Ramos (cell line): ENCODE results near the gene ZPBP2.
"Not testable (repeated sequence)": the region's sequence is repeated elsewhere in the genome, so short reads cannot be mapped to it uniquely, and the experiment has no call there.

Experiments used
- in situ Hi-C: fragments of 300-500 bp; cut with MboI; formaldehyde crosslinking; loops from one replicate; pipeline ENCODE4 v1.14.3; 2022; ENCODE audit warnings: low sequenced_read_pairs; ENCODE audit not compliant: unreplicated experiment

The ZPBP2 gene

DNA sequence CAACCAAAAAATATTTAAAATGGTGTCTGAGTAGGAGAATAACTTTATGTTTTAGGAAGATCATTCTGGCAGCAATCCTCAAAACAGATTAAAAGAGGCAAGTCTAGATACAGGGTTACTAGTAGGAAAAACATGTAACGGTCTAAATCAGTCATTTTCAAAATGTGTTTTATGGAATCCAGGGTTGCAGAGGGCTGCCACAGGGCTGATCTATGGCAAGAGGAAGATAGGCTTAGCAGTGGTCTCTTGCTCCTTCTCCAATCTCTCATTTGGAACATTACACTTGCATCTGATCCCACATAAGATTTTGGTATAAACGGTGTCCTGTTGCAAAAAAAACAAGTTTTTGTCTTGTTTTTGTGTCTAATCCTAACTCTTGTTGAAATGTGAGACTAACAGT, 13.1 kb upstream of the ZPBP2 start:
- in situ Hi-C loops: no loop called here

DNA sequence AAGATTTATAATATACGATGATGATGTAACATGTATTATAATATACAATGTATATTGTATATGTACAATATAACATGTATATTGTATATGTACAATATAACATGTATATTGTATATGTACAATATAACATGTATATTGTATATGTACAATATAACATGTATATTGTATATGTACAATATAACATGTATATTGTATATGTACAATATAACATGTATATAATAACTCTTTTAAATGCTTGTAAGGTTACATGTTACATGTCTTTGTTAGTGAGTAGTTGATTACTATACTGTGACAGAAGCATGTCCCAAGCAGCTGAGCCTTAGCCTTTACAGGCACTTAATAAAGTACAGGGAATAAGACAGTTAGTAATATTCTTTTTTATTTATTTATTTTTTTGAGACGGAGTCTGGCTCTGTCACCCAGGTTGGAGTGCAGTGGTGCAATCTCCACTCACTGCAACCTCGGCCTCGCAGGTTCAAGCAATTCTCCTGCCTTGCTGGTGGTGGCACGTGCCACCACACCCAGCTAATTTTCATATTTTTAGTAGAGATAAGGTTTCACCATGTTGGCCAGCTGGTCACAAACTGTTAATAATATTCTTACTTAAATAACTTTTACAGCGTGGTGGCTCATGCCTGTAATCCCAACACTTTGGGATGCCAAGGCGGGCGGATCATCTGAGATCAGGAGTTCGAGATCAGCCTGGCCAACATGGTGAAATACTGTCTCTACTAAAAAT, 11.9 kb upstream of the ZPBP2 start:
- in situ Hi-C loops: not testable (repeated sequence)

DNA sequence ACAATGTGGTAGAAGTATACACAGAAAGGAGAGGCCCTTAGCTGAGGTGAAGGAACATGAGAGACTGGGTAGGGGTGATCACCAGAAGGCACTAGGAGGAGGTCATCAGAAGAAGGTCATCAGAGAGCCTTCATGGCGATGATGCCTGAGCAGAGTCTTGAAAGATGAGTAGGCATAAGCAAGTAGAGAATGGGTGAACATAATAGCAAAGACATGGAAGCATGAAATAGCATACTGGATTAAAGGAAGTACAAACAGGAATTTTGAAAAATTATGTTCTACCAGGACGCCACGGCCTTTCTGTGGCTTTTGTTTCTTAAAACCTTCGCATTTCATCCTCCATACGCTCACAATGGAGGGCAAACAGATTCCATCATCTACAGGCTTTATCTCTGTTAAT, 6.8 kb upstream of the ZPBP2 start:
- in situ Hi-C loops: loop anchor here (10.0 kb wide), 1 partner anchor 106 kb away; no protein-coding TSS in a partner anchor

DNA sequence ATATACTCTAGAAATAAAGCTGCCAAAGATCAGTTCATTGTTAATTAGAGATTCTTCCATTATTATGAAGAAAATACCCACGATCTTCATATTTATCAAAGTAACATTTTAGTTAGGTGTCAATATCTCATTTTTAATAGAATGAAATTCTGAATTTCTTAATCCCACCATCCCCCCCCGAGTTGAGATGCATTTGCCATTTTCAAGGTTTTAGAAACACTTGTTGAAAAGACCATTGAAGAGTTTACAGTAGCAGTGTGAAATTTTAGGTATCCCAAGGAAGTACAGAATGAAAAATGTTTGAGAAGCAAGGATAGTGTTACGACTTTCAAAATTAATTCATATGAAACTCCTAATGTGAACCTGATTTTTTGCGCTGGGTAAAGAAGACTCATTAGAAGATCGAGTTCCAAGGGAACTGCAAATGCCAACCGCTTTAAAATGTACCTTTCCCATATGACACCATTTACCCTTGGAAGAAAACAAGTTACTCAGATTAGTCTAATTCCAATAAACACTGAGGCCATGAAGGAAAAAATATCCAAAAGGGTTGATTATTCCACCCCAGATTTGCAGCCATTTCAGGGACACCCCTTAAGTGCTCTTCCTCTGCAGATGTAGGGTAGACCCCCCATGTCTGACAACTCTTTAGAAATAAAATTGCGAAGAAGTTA, 4.6 kb upstream of the ZPBP2 start:
- in situ Hi-C loops: loop anchor here (10.0 kb wide), 1 partner anchor 109 kb away; no protein-coding TSS in a partner anchor

DNA sequence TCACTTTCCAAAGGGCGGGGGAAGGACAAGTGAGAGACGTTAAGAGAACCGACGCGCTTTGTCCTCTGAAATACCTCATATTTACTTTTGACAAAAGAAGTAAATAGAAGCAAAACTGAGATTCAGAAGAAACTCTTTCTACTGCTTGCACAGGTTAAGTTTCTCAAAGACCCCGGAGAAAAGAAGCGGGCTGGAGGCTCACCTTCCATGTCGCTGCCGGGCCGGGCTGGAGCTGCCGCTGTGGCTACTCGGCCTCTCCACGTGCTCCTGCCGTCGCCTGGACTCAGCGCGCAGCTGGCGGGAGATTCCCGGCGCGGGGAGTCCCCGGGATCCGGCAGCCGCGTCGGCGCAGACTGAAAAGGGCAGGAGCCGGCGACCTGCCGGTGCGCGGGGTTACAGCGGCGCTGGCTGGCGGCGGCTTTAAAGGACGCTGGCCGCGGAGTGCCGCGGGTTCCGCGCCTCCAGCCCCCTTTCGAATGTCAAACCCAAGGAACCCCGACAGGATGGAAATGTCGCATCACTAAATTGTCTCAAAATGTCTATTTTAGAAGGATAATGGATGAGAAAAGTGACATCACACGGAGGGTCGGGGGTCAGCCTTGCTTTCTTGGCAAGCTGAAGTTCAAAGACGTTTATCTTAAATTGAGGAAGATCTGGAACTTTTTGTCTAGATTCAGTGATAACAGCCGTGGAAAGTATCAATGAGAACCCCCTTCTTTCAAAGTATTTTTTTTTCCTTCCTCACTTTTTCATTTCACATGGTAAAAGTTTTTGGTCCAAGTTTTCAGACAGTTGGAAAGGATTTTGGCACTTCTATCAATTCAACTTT, 3.9 kb upstream of the ZPBP2 start, which contains the start of gene IKZF3:
Gene IKZF3 (minus strand): TSS at position 395 of the 829 bp plus-strand sequence. CDS start 186 bp downstream, at position 209.
- in situ Hi-C loops: loop anchor here (10.0 kb wide), 1 partner anchor 109 kb away; no protein-coding TSS in a partner anchor

DNA sequence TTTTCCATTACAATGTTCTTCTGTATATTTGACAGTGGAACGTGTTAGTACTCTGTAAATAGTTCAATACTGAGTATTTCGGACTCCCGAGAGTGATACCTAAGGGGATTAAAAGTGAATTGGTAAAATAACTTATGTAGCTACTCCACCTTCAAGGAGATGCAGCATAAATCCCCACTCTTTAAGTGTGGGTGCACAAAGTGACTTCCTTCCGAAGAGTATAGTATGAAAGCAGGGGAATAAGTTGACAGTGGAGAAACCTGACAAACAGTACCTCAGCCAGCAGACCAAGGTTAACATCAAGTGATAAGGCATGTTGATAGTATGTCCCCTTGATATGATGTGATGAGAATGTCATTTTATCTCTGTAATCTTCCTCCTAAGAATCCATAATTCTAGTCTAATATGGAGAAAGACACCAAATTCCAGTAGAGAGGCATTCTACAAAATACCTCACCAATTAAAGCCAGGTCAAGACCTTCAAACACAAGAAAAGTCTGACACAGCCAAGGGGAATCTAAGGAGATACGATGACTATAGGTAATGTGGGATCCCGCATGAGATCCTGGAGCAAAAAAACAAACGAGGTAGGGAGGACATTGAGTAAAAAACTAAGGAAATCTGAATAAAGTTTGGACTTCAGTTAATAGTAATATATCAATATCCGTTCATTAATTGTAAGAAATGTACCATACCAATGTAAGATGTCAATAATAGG, 1.8 kb upstream of the ZPBP2 start:
- in situ Hi-C loops: loop anchor here (10.0 kb wide), 1 partner anchor 111 kb away; no protein-coding TSS in a partner anchor

DNA sequence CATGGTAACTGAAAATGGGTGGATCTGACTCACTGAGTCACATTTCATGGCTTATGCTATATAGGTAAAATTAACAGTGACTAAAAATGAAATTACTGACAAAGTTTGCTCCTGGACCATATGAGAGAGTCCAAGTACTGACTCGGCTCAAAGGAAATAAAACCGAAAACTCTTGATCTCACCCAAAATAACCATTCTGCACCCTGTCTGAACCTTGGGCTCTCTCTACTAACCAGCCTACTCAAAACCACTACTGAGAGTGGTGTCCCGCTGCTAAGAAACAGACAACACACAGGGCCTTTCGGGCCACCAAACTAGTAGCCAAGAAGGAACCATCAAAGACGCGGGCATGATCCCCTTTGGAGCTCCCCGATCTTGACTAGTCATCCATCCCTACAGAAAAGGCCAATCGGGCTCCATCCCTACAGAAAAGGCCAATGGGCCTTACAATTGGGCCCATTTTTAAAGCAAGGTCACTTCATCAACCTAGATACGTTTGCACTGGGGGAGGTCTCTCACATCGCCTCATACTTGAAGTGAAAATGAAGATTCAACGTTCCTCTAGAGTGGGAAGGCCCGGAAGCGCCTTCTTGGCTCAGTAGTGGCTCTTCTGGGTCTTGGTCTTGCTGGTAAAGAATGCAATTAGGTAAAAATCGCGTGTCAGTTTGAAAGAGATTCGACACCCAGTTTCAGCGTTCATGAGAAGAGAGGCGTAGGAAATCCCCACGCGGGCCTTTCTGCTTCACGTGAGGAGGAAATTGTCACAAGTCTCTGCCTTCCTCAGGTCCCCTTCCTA, 720 bp upstream of the ZPBP2 start:
- in situ Hi-C loops: loop anchor here (10.0 kb wide), 1 partner anchor 112 kb away; no protein-coding TSS in a partner anchor

DNA sequence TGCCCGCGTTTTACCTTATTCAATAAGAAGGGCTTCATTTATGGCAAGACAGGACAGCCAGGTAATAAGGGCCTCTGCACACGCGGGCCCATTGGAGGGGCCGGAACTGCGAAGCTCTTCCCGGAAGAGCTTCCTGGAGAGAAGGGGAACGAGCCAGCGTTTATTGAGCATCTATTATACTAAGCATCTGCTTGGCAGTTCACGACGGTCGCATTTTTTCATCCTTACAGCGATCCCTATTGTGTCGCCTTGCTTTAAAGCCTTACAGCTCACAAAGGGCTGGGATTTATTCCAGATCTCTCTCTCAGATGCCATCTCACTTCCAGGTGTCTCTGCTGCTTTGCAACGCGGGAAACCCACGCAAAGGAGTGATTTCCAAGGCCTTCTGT, 546 bp downstream of the ZPBP2 start:
- in situ Hi-C loops: loop anchor here (10.0 kb wide), 1 partner anchor 114 kb away; no protein-coding TSS in a partner anchor

DNA sequence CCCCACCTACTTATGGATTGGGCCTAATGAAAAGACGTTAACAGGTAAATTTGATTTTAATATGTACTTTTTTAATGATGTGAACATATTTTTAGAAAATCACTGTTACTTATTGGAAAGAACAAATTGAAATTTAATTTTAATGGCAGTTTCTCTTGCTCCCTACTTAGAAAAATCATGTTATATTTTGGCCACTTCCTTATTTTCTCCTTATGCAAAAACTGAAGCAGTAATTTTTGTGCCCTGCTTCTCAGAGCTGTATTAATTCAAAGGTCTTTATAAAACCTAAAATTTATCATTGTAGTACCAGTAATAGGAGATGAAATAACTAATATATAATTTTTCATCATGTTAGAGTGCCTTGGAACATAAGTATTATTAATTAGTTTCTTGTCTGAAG, 2.8 kb downstream of the ZPBP2 start:
- in situ Hi-C loops: no loop called here

DNA sequence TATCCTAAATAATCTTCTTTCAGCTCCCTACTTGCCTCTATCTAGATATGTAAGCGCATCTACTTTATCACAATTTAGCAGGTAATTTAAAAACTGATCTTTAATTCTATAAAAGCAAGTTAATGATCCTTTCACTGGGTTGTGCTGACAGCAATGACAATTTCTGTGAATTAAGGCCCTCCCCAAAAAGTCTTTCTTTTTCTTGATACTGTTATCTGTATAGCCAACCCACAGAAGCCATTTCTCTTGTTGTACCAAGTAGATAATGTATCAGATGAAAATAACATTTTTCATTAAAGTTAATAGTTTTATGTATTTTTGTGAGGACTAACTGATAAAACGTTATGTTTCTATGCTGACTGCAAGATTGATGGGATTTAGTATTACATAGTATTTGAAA, 3.8 kb downstream of the ZPBP2 start:
- in situ Hi-C loops: no loop called here

DNA sequence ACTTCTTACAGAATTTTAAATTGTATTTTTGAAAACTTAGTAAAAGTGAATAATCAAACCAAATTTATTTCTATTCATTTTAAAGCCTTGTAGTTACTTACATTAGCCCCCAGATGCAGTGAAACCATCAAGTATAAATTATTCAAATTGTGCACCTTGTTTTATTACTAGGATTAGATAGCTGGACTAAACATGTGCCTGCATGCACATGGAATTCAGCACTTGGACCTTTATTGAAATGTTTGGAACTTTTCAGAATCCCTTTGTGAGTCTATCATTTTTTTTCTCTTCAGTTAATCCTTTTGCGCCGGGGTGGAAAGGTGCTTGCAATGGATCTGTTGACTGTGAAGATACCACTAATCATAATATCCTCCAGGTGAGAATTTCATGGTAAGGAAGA, 4.7 kb downstream of the ZPBP2 start:
- in situ Hi-C loops: no loop called here

DNA sequence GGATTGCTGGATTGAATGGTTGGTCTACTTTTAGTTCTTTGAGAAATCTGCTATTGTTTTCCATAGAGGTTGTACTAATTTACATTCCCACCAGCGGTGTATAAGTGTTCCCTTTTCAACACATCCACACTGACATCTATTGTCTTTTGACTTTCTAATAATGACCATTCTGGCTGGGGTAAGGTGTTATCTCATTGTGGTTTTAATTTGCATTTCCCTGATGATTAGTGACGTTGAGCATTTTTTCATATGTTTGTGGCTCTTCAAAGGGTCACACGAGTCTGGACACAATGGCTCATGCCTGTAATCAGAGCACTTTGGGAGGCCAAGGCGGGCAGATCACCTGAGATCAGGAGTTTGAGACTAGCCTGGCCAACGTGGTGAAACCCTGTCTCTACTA, 18.1 kb downstream of the ZPBP2 start:
- in situ Hi-C loops: not testable (repeated sequence)

DNA sequence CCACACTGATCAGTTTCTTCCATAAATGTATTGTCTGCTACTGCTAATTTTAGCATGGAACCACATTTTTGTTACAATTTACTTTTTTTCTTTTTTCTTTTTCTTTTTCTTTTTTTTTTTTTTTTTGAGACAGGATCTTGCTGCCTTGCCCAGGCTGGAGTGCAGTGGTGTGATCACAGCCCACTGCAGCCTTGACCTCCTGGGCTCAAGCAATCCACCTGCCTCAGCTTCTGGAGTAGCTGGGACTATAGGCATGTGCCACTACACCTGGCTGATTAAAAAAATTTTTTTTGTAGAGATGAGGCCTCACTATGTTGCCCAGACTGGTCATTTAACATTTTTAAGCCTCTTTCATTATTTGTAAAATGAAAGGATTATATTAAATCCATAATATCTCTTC, 19.1 kb downstream of the ZPBP2 start:
- in situ Hi-C loops: no loop called here

DNA sequence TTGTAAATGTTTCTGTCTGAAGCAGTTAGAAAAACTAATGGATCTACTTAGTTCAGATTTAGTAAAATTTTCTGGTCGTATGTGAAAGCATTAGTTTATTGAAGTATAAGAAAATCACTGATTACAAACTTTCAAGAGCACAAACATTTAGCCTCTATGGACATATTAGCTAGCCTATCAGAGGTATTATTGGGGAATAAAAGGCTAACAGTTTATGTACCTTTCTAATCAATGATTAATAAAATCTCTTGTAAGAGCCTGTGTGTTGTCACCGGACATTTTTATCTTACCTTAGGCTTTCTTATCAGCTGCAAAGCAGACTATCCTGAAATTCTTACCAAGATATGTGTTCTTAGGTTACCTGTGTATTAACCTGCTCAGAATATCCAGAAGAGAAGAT, 21.2 kb downstream of the ZPBP2 start:
- in situ Hi-C loops: no loop called here

DNA sequence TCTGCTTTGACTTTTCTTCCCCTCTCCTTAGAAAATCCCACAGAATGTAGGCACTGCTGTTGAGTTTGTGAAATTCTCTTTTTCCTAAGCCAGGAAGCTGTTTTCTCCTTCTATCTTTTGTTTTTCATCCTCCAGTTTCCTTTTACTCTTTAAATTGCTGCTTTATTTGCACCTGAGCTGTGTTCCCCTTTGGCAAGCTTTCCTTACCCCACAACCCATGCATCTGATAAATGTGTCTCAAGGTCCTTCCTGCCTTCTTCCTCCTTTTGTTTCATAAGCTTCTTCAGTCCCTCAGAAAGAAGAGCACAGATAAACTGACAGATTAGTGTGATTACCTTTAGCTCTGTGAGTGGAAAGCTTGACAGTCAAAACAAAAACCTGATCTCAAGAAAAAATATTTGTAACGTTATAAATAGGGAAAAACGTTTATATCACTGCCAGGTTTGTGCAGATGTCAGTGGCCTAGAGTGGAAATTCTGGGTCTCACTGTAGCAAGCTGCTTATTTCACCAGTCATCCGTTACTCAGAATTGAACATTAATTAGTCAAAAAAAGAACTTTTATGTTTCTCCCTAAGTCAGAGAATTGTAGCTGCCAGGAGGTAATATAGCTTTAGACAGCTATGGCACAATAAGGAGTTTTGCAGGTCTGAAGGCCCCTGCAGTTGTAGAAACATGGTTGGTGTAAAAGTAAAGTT, 26.8 kb downstream of the ZPBP2 start:
- in situ Hi-C loops: no loop called here

DNA sequence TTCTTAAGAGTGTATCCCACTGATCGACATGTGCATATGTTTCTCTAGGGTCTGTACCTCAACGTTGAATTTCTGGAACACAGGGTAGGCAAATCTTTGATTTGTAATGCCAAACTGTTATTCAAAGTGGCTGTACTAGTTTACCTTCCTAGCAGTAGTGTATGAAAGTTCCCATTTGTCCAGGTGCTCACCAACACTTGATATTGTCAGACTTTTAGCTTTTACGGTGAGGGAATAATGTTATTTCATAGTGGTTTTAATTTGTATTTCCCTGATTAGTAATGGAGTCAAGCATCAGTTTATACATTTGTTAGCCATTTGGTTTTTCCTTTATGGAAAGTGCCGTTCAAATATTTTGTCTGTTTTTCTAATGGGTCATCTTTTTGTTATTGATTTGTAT, 30.1 kb downstream of the ZPBP2 start:
- in situ Hi-C loops: no loop called here

DNA sequence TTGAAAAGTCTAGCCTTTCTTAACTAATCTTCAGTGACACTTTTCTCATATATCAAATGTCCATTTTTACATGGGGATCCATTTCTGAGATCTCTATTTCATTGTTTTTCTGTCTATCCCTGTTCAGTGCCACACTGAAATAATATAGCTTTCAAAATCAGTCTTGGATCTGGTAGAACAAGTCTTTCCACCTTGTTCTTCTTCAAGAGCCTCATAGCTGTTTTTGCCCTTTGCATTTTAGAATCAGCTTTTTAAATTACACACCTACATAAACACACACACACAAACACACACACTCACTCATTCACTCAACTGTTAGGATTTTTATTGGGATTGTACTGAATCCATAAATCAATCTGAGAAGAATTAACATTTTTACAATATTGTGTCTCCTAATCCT, 31.2 kb downstream of the ZPBP2 start:
- in situ Hi-C loops: no loop called here

DNA sequence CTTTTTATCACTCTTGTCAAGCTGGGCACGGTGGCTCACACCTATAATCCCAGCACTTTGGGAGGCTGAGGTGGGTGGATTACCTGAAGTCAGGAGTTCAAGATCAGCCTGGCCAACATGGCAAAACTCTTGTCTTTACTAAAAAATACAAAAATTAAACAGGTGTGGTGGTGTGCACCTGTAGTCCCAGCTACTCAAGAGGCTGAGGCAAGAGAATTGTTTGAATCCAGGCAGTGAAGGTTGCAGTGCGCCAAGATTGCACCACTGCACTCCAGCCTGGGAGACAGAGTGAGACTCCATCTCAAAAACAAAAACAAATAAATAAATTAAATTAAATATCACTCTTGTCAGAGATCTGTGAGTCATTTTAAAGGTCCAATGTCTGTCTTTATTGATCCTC, 34.0 kb downstream of the ZPBP2 start:
- in situ Hi-C loops: not testable (repeated sequence)
